DOHH2 (cell line): ENCODE measurements around the gene PPP1R12C.

Experiments
- H3F3A ChIP-seq: fragments of 200-600 bp; sonication (generic), shearing (Covaris generic); 2 replicates; pipeline ENCODE4 v1.6.0; 2016; ENCODE audit warnings: antibody characterized with exemption, mild to moderate bottlenecking; ENCODE audit not compliant: control insufficient read depth, insufficient read depth
- H3K27ac ChIP-seq: fragments of 200-600 bp; sonication (generic); 2 replicates; pipeline ENCODE4 v1.5.1; 2014; ENCODE audit warnings: low read depth, mild to moderate bottlenecking, low read length, moderate library complexity
- H3K27me3 ChIP-seq: fragments of 200-600 bp; sonication (generic); 2 replicates; pipeline ENCODE4 v1.6.1; 2014; ENCODE audit warnings: mild to moderate bottlenecking, low read length, mixed read lengths; ENCODE audit not compliant: control insufficient read depth
- H3K36me3 ChIP-seq: fragments of 200-600 bp; sonication (generic); 2 replicates; pipeline ENCODE4 v1.6.1; 2014; ENCODE audit warnings: mild to moderate bottlenecking, low read length, moderate library complexity, mixed read lengths; ENCODE audit not compliant: control insufficient read depth
- H3K4me1 ChIP-seq: fragments of 200-600 bp; sonication (generic); 2 replicates; pipeline ENCODE4 v1.6.1; 2014; ENCODE audit warnings: mild to moderate bottlenecking, low read length, mixed read lengths; ENCODE audit not compliant: control insufficient read depth
- H3K4me2 ChIP-seq: fragments of 200-600 bp; sonication (generic); 2 replicates; pipeline ENCODE4 v1.6.0; 2014; ENCODE audit warnings: mild to moderate bottlenecking, low read length, moderate library complexity
- H3K4me3 ChIP-seq: fragments of 200-600 bp; sonication (generic); 2 replicates; pipeline ENCODE4 v1.5.1; 2014; ENCODE audit warnings: mild to moderate bottlenecking, low read length, mixed read lengths
- H3K79me2 ChIP-seq: fragments of 200-600 bp; sonication (generic); 2 replicates; pipeline ENCODE4 v1.6.1; 2014; ENCODE audit warnings: mild to moderate bottlenecking, low read length, mixed read lengths; ENCODE audit not compliant: control insufficient read depth
- H3K9me2 ChIP-seq: fragments of 200-600 bp; sonication (generic); replicated peaks from 2 replicates; pipeline ENCODE4 v1.6.1; 2014; ENCODE audit warnings: mild to moderate bottlenecking, low read length, mixed read lengths; ENCODE audit not compliant: control insufficient read depth
- H3K9me3 ChIP-seq: fragments of 200-600 bp; sonication (generic); 2 replicates; pipeline ENCODE4 v1.6.1; 2014; ENCODE audit warnings: antibody characterized with exemption, low read length, mixed read lengths; ENCODE audit not compliant: control insufficient read depth, insufficient read depth
- H4K20me1 ChIP-seq: fragments of 200-600 bp; sonication (generic); 2 replicates; pipeline ENCODE4 v1.6.0; 2014; ENCODE audit warnings: low read depth, mild to moderate bottlenecking, antibody characterized with exemption, low read length, moderate library complexity; ENCODE audit not compliant: control insufficient read depth, insufficient read depth
- EZH2phosphoT487 ChIP-seq: fragments of 200-600 bp; sonication (generic); IDR thresholded peaks from 2 replicates; pipeline ENCODE4 v1.6.1; 2017; ENCODE audit warnings: borderline replicate concordance, mild to moderate bottlenecking, antibody characterized with exemption, low read length, moderate library complexity, mixed read lengths
- TF ChIP-seq, protein P1 (sequence below): fragments of 200-600 bp; sonication (generic); IDR thresholded peaks from one replicate; pipeline ENCODE4 v1.5.1; 2014; ENCODE audit warnings: antibody characterized with exemption, mild to moderate bottlenecking, low read depth, low read length; ENCODE audit not compliant: poor library complexity, severe bottlenecking

PPP1R12C gene

GRCh38 chr19:55116859-55117662 lies at the start of gene PPP1R12C:
Gene PPP1R12C, minus strand, starts transcription at chr19:55117637. Its CDS starts 94 bp downstream, at chr19:55117543.
- H3K4me1 ChIP-seq = peaks cover 63% of the 10 kb centered on the region
- H3K27ac ChIP-seq = peak within 1 kb of the TSS; percentile 70
- H3K9me2 ChIP-seq = no peaks in the 10 kb centered on the region

GRCh38 chr19:55166530-55167268 lies 49.3 kb upstream of the PPP1R12C start, which contains the start of gene DNAAF3:
Gene DNAAF3, minus strand, starts transcription at chr19:55166613. Its CDS starts 200 bp downstream, at chr19:55166413.
- Histone ChIP-seq H3K27me3 (no peaks in the 10 kb centered on the region), H3K4me3 (peak within 1 kb of the TSS; percentile 31), H3F3A (no peaks in the 10 kb centered on the region), H3K4me2 (peak within 1 kb of the TSS; percentile 51), H3K27ac (no peak within 1 kb of the TSS), H3K79me2 (no peaks in the 10 kb centered on the region), H4K20me1 (no peaks in the 10 kb centered on the region), H3K4me1 (peaks cover 13% of the 10 kb centered on the region), H3K36me3 (no peaks in the 10 kb centered on the region), H3K9me3 (peaks cover 4% of the 10 kb centered on the region; the same call in 1 of the 2 replicates), H3K9me2 (no peaks in the 10 kb centered on the region)
- no peak for TF ChIP-seq EZH2phosphoT487
- TF ChIP-seq, protein P1, sequence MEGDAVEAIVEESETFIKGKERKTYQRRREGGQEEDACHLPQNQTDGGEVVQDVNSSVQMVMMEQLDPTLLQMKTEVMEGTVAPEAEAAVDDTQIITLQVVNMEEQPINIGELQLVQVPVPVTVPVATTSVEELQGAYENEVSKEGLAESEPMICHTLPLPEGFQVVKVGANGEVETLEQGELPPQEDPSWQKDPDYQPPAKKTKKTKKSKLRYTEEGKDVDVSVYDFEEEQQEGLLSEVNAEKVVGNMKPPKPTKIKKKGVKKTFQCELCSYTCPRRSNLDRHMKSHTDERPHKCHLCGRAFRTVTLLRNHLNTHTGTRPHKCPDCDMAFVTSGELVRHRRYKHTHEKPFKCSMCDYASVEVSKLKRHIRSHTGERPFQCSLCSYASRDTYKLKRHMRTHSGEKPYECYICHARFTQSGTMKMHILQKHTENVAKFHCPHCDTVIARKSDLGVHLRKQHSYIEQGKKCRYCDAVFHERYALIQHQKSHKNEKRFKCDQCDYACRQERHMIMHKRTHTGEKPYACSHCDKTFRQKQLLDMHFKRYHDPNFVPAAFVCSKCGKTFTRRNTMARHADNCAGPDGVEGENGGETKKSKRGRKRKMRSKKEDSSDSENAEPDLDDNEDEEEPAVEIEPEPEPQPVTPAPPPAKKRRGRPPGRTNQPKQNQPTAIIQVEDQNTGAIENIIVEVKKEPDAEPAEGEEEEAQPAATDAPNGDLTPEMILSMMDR = no peak

More at GRCh38 chr19:55116859-55117662, at the start of gene PPP1R12C:
- H3K36me3 ChIP-seq = peaks cover 31% of the 10 kb centered on the region
- TF ChIP-seq EZH2phosphoT487 = no peak
- TF ChIP-seq, protein P1 = no peak
- H3K9me3 ChIP-seq = no peaks in the 10 kb centered on the region
- peak within 1 kb of the TSS; percentile 93 for H3K4me3 ChIP-seq
- peaks cover 11% of the 10 kb centered on the region for H3F3A ChIP-seq
- peaks cover 62% of the 10 kb centered on the region for H3K79me2 ChIP-seq
- H4K20me1 ChIP-seq = peaks cover 11% of the 10 kb centered on the region
- H3K4me2 ChIP-seq = peak within 1 kb of the TSS; percentile 98
- no peaks in the 10 kb centered on the region for H3K27me3 ChIP-seq

DNA sequence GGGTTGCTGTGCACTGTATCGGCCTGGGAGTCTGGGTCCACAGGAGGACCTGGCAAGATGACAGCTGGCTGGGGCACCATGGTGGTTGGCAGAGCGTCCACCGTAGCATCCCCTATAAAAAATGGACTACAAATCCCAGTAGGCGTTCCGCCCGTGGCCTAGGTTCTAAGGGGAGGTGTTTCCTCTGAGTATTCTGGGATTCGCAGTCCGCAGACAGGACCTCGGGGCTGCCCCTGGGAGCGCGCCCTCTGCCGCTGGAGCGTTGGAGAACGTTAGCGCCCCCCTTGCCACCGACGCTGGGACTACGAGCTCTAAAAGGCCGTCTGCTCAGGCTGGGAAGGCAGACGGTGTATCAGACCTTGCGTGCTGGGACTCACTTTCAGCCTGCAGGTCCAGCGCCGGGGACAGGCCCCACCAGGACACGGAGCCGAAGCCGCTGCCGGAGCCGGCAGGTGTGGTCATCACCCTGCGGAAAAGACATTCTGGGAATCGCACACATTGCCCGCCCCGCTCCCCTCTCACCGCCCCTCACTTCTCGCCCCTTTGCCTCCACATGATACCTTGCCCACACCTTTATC lies 48.6 kb upstream of the PPP1R12C start:
- no peaks in the 10 kb centered on the region for H3K9me2 ChIP-seq
- no peaks in the 10 kb centered on the region for H3K79me2 ChIP-seq
- peak overlapping the region; percentile 51 for H3K4me2 ChIP-seq
- no peaks in the 10 kb centered on the region for H3F3A ChIP-seq
- peak overlapping the region; percentile 31; the same call in 1 of the 2 replicates for H3K4me3 ChIP-seq
- no peak for TF ChIP-seq EZH2phosphoT487
- TF ChIP-seq, protein P1 = no peak
- no peak overlapping the region for H3K27ac ChIP-seq
- no peaks in the 10 kb centered on the region for H3K36me3 ChIP-seq
- H3K27me3 ChIP-seq = no peaks in the 10 kb centered on the region
- H4K20me1 ChIP-seq = no peaks in the 10 kb centered on the region
- peaks cover 13% of the 10 kb centered on the region for H3K4me1 ChIP-seq
- H3K9me3 ChIP-seq = peaks cover 4% of the 10 kb centered on the region; the same call in 1 of the 2 replicates
